Activated CD4-positive, alpha-beta T cell treated with anti-CD3 and anti-CD28 coated beads, Interleukin-10, Interleukin-2, amounts not matched to agents 100 ng/mL and 50 ng/mL, durations not matched to agents 16 hours and 8 hours (primary cell): ENCODE results near the gene P3H1.
"Not testable (repeated sequence)": the region's sequence is repeated elsewhere in the genome, so short reads cannot be mapped to it uniquely, and the experiment has no call there.

ENCODE experiments used
- DNase-seq: peaks from one replicate; pipeline ENCODE4 v3.0.0-alpha.2; 2020

P3H1 gene, protein sequence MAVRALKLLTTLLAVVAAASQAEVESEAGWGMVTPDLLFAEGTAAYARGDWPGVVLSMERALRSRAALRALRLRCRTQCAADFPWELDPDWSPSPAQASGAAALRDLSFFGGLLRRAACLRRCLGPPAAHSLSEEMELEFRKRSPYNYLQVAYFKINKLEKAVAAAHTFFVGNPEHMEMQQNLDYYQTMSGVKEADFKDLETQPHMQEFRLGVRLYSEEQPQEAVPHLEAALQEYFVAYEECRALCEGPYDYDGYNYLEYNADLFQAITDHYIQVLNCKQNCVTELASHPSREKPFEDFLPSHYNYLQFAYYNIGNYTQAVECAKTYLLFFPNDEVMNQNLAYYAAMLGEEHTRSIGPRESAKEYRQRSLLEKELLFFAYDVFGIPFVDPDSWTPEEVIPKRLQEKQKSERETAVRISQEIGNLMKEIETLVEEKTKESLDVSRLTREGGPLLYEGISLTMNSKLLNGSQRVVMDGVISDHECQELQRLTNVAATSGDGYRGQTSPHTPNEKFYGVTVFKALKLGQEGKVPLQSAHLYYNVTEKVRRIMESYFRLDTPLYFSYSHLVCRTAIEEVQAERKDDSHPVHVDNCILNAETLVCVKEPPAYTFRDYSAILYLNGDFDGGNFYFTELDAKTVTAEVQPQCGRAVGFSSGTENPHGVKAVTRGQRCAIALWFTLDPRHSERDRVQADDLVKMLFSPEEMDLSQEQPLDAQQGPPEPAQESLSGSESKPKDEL

GRCh38 chr1:42766741-42767509 lies at the start of gene P3H1, which contains the start of gene C1orf50:
TSS of gene P3H1 (minus strand) at chr1:42767028. CDS start at chr1:42766971, 57 bp downstream.
TSS of gene C1orf50 (plus strand) at chr1:42767249. CDS start at chr1:42767312, 63 bp downstream.
- DNase-seq = peak; percentile 100

GRCh38 chr1:42815941-42816584 lies 49.2 kb upstream of the P3H1 start:
- no peak for DNase-seq

DNA sequence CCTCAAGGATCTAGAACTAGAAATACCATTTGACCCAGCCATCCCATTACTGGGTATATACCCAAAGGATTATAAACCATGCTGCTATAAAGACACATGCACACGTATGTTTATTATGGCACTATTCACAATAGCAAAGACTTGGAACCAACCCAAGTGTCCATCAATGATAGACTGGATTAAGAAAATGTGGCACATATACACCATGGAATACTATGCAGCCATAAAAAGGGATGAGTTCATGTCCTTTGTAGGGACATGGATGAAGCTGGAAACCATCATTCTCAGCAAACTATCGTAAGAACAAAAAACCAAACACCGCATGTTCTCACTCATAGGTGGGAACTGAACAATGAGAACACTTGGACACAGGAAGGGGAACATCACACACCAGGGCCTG lies 48.0 kb upstream of the P3H1 start:
- DNase-seq = not testable (repeated sequence)

DNA sequence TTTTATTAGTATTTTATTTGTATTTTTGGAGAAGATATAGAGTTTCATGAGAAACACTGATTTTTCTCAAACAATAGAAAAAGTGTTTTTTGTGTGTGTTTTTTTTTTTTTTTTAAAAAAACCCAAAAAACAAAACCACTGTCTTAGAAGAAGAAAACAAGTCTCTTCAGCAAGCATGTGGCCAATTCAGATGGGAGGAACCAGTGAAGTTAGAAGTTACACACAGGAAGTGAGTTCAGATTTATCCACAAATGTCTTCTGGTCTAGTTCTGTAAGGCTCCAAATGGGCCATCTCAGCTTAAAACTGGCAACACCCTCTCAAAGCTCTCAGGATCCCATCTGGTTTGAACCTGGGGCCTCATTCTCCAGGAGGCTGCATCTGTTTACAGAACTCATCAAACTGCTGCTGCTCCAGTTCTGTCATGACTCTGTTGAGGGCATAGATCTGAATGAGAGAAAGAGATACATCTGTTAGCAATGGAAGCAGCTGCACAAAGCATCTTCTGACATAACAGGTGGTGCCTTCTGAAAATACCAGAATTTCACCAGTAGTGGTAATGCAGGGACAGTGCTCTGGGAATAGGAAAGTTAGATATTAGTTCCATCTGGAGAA lies 40.3 kb upstream of the P3H1 start:
- DNase-seq = no peak

- DNase-seq = no peak
These were observed 39.8 kb upstream of the P3H1 start for GRCh38 chr1:42806593-42806992.

- DNase-seq = no peak
These were observed 39.3 kb upstream of the P3H1 start for GRCh38 chr1:42806171-42806570.

- no peak for DNase-seq
These were observed 35.1 kb upstream of the P3H1 start for GRCh38 chr1:42801832-42802473.

DNA sequence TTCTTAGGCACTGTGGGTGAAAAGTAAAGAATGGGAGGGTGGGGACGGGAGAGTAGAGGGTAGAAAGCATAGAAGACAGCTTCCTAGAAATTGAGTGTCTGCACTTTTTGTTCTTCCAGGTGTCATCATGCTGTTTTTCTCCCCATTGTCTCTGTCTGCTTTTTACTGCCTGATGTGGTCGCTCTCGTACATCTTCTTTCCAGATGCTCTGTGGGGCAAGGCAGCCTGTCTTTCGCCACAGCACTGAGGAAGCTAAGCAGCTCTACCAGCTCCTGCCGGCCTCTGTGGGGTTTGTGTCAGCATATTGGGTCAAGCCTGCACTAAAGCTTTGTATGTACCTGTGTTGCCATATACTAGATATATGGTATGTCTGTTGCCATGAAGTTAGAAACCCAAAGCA lies 31.2 kb upstream of the P3H1 start:
- no peak for DNase-seq

GRCh38 chr1:42797414-42797813 lies 30.6 kb upstream of the P3H1 start:
- no peak for DNase-seq

DNA sequence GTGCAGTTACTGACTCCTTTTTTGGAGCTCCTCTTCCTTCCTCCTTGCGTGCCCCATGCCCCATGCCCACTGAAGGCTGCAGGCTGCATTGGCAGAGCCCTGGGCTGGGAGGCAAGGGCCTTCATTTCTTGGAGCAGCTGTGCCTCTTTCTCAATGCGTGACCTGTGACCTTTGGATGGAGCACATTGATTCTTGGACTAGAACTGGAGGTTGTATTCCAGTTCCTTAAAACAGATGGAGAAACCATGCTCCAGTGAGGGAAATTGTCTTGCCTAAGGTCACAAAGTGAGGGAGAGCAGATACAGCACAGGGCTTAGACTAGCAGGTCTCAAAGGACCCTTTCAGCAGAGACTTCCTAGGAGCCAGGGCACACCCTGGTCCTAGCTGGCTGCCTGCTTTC lies 27.0 kb upstream of the P3H1 start:
- DNase-seq = no peak

DNA sequence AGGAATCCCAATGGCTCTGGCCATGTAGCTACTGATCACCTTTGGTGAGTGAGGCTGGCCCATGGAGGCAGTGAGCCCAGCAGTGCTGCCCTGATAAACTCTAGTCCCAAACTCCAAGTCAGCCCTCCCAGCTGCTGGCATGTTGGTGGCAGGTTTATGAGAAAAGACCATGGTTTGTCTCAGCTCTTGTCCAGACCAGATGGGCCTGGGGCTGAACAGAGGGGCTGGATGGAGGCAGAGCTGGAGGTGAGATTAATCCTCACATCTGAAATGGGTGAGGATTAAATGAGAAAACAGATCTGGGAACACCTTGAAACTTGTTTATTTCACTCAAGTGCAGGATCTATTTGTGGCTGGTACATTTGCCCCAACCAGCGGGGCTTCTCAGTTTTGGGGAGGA lies 21.2 kb upstream of the P3H1 start:
- no peak for DNase-seq

GRCh38 chr1:42786097-42786496 lies 19.3 kb upstream of the P3H1 start:
- no peak for DNase-seq

DNA sequence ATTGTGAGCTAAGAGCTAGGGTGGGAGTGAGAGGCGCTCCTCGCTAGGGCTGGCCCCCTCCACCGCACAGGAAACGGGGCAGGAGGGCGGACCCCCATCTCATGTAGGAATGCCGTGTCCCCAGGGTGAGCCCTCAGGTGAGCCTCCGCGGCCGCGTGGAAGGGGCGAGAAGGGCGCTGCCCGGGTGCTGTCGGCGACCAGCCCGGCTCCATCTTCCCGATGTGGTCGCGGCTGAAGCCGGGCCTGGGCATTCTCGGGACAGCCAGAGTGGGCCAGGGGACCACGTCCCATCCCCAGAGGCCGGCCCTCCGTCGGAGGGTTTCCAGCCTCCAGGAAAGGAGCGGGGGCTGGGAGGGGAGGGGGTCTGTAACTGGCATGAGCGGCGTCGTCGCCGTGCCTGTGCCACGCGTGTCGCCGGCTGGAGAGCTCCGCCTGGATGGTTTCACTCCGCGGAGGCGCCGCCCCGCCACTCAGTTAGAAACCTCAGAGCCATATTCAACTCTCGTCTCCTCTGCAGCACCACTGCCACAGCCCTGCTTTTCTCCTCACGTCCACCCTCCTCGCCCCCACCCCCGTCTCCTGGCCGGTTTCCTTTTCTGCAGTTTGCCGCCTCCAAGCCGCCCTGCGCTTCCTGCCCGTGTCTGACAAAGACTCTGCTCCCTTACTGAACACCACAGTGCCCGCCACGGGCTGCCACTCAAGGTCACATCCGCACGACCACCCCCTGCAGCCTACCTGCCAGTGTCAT lies 18.3 kb upstream of the P3H1 start, which contains the start of gene TMEM269:
Gene TMEM269, plus strand, starts transcription at position 46 of the 748 bp plus-strand sequence. CDS start 4,903 bp downstream, outside the sequence.
- DNase-seq = peak; percentile 44

DNA sequence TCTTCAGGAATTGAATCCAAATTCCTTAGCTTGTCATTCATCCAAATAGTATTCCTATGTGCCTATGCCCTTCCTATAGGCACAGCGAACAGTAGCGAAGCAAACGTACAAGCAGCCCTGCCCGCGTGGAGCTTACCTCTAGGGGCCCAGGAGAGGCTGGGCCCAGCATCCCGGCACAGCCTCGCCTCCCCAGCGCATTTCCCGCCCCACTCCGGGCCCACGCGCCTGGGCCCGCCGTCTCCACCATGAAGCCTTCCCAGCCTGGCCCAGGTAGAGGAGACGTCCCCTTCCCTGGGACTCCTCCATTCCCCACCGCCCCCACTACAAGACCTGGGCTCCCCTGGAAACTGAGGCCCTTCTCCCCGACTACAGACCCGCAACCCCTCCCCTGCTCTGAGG lies 17.7 kb upstream of the P3H1 start:
- DNase-seq = no peak

- no peak for DNase-seq
These were observed 16.3 kb upstream of the P3H1 start for GRCh38 chr1:42783092-42783491.

DNA sequence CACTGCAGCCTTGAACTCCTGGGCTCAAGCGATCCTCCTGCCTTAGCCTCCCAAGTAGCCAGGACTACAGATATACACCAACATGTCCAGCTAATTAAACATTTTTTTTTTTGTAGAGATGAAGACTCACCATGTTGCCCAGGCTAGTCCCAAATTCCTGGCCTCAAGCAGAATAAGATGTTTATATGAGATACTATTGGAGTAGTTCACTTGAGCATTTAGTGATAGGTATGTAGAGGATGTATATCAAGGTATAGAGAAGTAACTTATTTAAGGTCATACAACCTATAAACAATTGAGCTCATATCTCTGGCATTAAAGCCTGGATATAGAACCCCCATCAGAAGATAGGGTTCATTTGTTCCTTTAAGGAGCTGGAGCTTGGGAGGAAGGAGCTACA lies 13.3 kb upstream of the P3H1 start:
- DNase-seq = no peak

GRCh38 chr1:42779725-42780124 lies 12.9 kb upstream of the P3H1 start:
- peak; percentile 30 for DNase-seq

DNA sequence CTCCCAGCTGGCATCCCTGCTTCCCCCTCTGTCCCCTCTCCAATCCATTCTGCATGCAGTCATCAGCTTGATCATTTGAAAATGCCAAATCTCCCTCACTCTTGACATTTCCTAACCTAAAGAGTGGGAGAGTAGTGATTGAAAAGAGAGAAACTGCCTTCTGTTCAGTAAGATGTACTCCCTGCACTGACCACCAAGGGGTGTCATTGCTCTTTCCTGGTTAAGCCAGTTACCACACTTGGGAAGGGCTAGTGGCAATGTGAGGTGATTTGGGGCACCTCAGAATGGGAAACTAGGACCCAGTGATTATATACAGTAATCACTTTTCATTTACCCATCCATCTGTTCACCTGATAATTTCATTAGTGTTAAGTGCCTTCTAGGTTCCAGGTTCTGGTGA lies 11.0 kb upstream of the P3H1 start:
- peak; percentile 43 for DNase-seq

DNA sequence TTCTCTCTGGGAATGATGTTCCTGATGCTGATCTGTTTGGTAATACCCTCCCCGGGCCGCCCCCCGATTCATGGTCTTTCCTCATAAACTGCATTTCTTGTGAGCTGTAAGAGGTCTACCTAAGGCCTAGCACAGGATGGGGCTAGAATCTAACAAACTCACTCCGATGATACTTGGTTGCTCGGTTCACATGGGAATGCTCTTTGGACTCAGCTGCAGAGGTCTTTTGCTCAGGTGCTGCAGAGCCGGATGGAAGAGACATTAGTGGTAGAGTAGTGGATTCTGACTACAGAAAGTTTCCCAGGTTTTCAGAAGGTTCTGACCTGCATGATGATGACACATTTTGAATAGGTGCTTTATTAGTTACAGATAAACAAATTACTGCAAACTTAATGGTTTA lies 9.7 kb upstream of the P3H1 start:
- no peak for DNase-seq

GRCh38 chr1:42774928-42775526 lies 8.2 kb upstream of the P3H1 start:
- DNase-seq = no peak

- peak; percentile 24 for DNase-seq
These were observed 6.6 kb upstream of the P3H1 start for GRCh38 chr1:42773420-42773819.
